A549 (cell line): ENCODE data around the gene PIAS4. TPM values are rescaled to one million over a fixed set of nuclear protein-coding genes. Genes with fewer than 3 reads are reported as not detected.

Experiments
- ATAC-seq, 2 experiments: fragments of 200-7000 bp in 1 of 2; fragments of >200 bp in 1 of 2; cut with Nextera tagmentation in 1 of 2; cut with Tn5 transposase in 1 of 2; 3 replicates each; pipeline versions ENCODE4 v1.8.0 to v1.9.1; 2018 to 2020; ENCODE audit warnings: mild to moderate bottlenecking in 1 of 2, moderate library complexity in 1 of 2
- CTCF ChIA-PET: fragments of 300-600 bp; sonication (Branson Sonifier 250); formaldehyde crosslinking; extraction: SDS; loops from one replicate; lab custom pipeline; 2021; ENCODE audit warnings: antibody characterized with exemption, inconsistent platforms; lab: Yijun Ruan, JAX
- POLR2A ChIA-PET: fragments of 350-600 bp; formaldehyde crosslinking; extraction: SDS; loops from one replicate; lab custom pipeline; 2021; ENCODE audit warnings: antibody characterized with exemption, inconsistent platforms; lab: Yijun Ruan, JAX
- DNase-seq, 2 experiments: peaks; one replicate each; pipeline versions ENCODE4 v3.0.0 to v3.0.0-alpha.2; 2011 to 2016; ENCODE audit warnings: low read depth in 1 of 2, low spot score in 1 of 2
- FAIRE-seq: peaks from 2 replicates; lab custom pipeline; 2011; peaks lifted over from hg19 to GRCh38; lab: Jason Lieb, UNC
- H3K27ac ChIP-seq, 2 experiments: fragments of >200 bp; sonication (Bioruptor Twin); formaldehyde crosslinking; 3 replicates each; pipeline ENCODE4 v1.5.1; 2016 to 2017
- H3K4me1 ChIP-seq: fragments of >200 bp; sonication (Bioruptor Twin); formaldehyde crosslinking; 3 replicates; pipeline ENCODE4 v1.6.1; 2016
- H3K4me2 ChIP-seq: fragments of >200 bp; sonication (Bioruptor Twin); formaldehyde crosslinking; 3 replicates; pipeline ENCODE4 v1.6.1; 2016
- H3K4me3 ChIP-seq: fragments of >200 bp; sonication (Bioruptor Twin); formaldehyde crosslinking; 3 replicates; pipeline ENCODE4 v1.5.1; 2016
- H3K9me3 ChIP-seq: fragments of >200 bp; sonication (Bioruptor Twin); formaldehyde crosslinking; 3 replicates; pipeline ENCODE4 v1.6.1; 2016
- CBX8 ChIP-seq: fragments of 200-600 bp; sonication (generic); IDR thresholded peaks from 2 replicates; pipeline ENCODE4 v1.6.1; 2016
- CHD2 ChIP-seq: fragments of 150-350 bp; IDR thresholded peaks from 2 replicates; pipeline ENCODE4 v1.6.1; 2014; ENCODE audit warnings: low read length; ENCODE audit not compliant: partially characterized antibody
- ELK1 ChIP-seq: fragments of 150-350 bp; IDR thresholded peaks from 2 replicates; pipeline ENCODE4 v1.6.1; 2014; ENCODE audit warnings: low read depth, mild to moderate bottlenecking, low read length
- FOSB ChIP-seq: fragments of 250-450 bp; sonication (Bioruptor Pico); IDR thresholded peaks from 2 replicates; pipeline ENCODE4 v1.5.0; 2020; ENCODE audit warnings: mild to moderate bottlenecking, moderate library complexity
- FOXS1 ChIP-seq: fragments of 250-450 bp; sonication (Bioruptor Pico); IDR thresholded peaks from 2 replicates; pipeline ENCODE4 v1.5.0; 2020; ENCODE audit warnings: mild to moderate bottlenecking, moderate library complexity
- GATA3 ChIP-seq: IDR thresholded peaks from 2 replicates; pipeline ENCODE4 v1.6.1; 2012; ENCODE audit warnings: borderline replicate concordance
- HES2 ChIP-seq: fragments of >200 bp; sonication (Bioruptor Twin); formaldehyde crosslinking; IDR thresholded peaks from 2 replicates; pipeline ENCODE4 v1.6.1; 2016
- HEYL ChIP-seq: fragments of 250-450 bp; sonication (Bioruptor Pico); IDR thresholded peaks from 2 replicates; pipeline ENCODE4 v1.8.0; 2021; ENCODE audit warnings: mild to moderate bottlenecking, moderate library complexity
- HOXA7 ChIP-seq: fragments of 250-450 bp; sonication (Bioruptor Pico); IDR thresholded peaks from 2 replicates; pipeline ENCODE4 v1.5.0; 2020; ENCODE audit warnings: mild to moderate bottlenecking, moderate library complexity
- HOXB13 ChIP-seq: fragments of 250-450 bp; sonication (Bioruptor Pico); IDR thresholded peaks from 2 replicates; pipeline ENCODE4 v1.5.0; 2020; ENCODE audit warnings: low read depth, mild to moderate bottlenecking, moderate library complexity
- JUN ChIP-seq, 2 experiments: fragments of >200 bp; sonication (Bioruptor Twin); formaldehyde crosslinking; IDR thresholded peaks; 2 replicates in 1 of 2; 3 replicates in 1 of 2; pipeline ENCODE4 v1.6.1; 2016 to 2017
- JUNB ChIP-seq: fragments of >200 bp; sonication (Bioruptor Twin); formaldehyde crosslinking; IDR thresholded peaks from 2 replicates; pipeline ENCODE4 v1.6.1; 2016
- KDM1A ChIP-seq: fragments of 200-600 bp; sonication (generic); IDR thresholded peaks from 2 replicates; pipeline ENCODE4 v1.6.1; 2016; ENCODE audit warnings: low read depth, mild to moderate bottlenecking
- MAFK ChIP-seq: fragments of 450-650 bp; IDR thresholded peaks from 2 replicates; pipeline ENCODE4 v1.6.1; 2014; ENCODE audit not compliant: partially characterized antibody
- MYC ChIP-seq: IDR thresholded peaks from 2 replicates; pipeline ENCODE4 v1.6.1; 2012; ENCODE audit warnings: mild to moderate bottlenecking, inconsistent platforms, low read length, improper control_type of control experiment, borderline replicate concordance
- NPAS2 ChIP-seq: fragments of 250-450 bp; sonication (Bioruptor Pico); IDR thresholded peaks from 2 replicates; pipeline ENCODE4 v1.8.0; 2022; ENCODE audit warnings: mild to moderate bottlenecking, moderate library complexity, borderline replicate concordance
- NR3C1 ChIP-seq: fragments of >200 bp; sonication (Bioruptor Twin); formaldehyde crosslinking; IDR thresholded peaks from 3 replicates; pipeline ENCODE4 v1.6.1; 2017
- PBX3 ChIP-seq: IDR thresholded peaks from 2 replicates; pipeline ENCODE4 v1.6.1; 2012
- PHF8 ChIP-seq: fragments of 200-600 bp; sonication (generic); IDR thresholded peaks from 2 replicates; pipeline ENCODE4 v1.6.1; 2016; ENCODE audit warnings: low read depth, mild to moderate bottlenecking, antibody characterized with exemption, moderate library complexity, borderline replicate concordance
- RAD21 ChIP-seq, 2 experiments: fragments of >200 bp in 1 of 2; sonication (Bioruptor Twin) in 1 of 2; formaldehyde crosslinking in 1 of 2; IDR thresholded peaks in 1 of 2; conservative IDR thresholded peaks in 1 of 2; 2 replicates in 1 of 2; 3 replicates in 1 of 2; pipeline ENCODE4 v1.6.1; 2012 to 2018; ENCODE audit warnings: inconsistent platforms in 1 of 2
- RARB ChIP-seq: fragments of 250-450 bp; sonication (Bioruptor Pico); IDR thresholded peaks from 2 replicates; pipeline ENCODE4 v1.8.0; 2021; ENCODE audit warnings: mild to moderate bottlenecking, moderate library complexity
- REST ChIP-seq: fragments of 200-600 bp; sonication (generic); IDR thresholded peaks from 2 replicates; pipeline ENCODE4 v1.6.1; 2016; ENCODE audit warnings: antibody characterized with exemption, mild to moderate bottlenecking, moderate library complexity
- RNF2 ChIP-seq: fragments of 200-600 bp; sonication (generic); IDR thresholded peaks from 2 replicates; pipeline ENCODE4 v1.6.1; 2016; ENCODE audit warnings: low read depth, mild to moderate bottlenecking, antibody characterized with exemption, moderate library complexity, borderline replicate concordance
- TFCP2L1 ChIP-seq: fragments of 250-450 bp; sonication (Bioruptor Pico); IDR thresholded peaks from 2 replicates; pipeline ENCODE4 v1.5.0; 2021; ENCODE audit warnings: mild to moderate bottlenecking
- ZFP36 ChIP-seq: fragments of 450-650 bp; IDR thresholded peaks from 2 replicates; pipeline ENCODE4 v1.6.1; 2014; ENCODE audit warnings: borderline replicate concordance; ENCODE audit not compliant: partially characterized antibody
- ZNF302 ChIP-seq: fragments of 250-450 bp; sonication (Bioruptor Pico); IDR thresholded peaks from 2 replicates; pipeline ENCODE4 v1.9.0; 2021; ENCODE audit warnings: inconsistent platforms, mild to moderate bottlenecking, moderate library complexity
- WGBS: methylation state at CpG from one replicate; pipeline ENCODE4 v1.1.6; 2017; ENCODE audit errors: missing lambda C conversion rate; 5-methylcytosine and 5-hydroxymethylcytosine counted together
- polyA plus RNA-seq, 4 experiments: library from polyadenylated mRNA; depleted of rRNA in 3 of 4; stranded (reverse); fragments of >200 nt; fragmentation: RNase III in 1 of 4; extraction: RNeasy Plus Mini Kit Qiagen cat#74134 plus additional on column Dnase treatment in 1 of 4; gene quantifications; 2 replicates in 3 of 4; 3 replicates in 1 of 4; pipeline ENCODE4 v1.2.3, GENCODE V29; 2011 to 2017

PIAS4 gene
- polyA plus RNA-seq, 2 of the 4 experiments (the other 2 are of a cell fraction) = 5.2 to 12.8 TPM

- H3K4me2 ChIP-seq = no peak overlapping the region; the same call in 2 of the 3 replicates
- ChIA-PET POLR2A (interaction anchor here (1.6 kb wide), 1 partner anchor 9 kb away, joined by 3 read pairs; no protein-coding TSS in a partner anchor), CTCF (interaction anchor here (1.0 to 3.5 kb wide), 3 partner anchors 9 to 12 kb away, joined by 4 to 16 read pairs (median 4); partner anchors contain the start of gene DAPK3)
- FAIRE-seq (no peak), DNase-seq (no peak), ATAC-seq (no peak)
- H3K9me3 ChIP-seq = no peaks in the 10 kb centered on the region
- no peak for TF ChIP-seq ZFP36
- TF ChIP-seq FOSB (CRISPR knock-in tag) = no peak
- no peak for TF ChIP-seq HOXA7
- TF ChIP-seq KDM1A = no peak
- TF ChIP-seq MYC = no peak
- no peak for TF ChIP-seq PHF8
- TF ChIP-seq FOXS1 (CRISPR knock-in tag) = no peak
- no peak for TF ChIP-seq JUN (IDR thresholded peaks at IDR 0.05)
- no peak for TF ChIP-seq RNF2
- no peak for TF ChIP-seq ELK1
- TF ChIP-seq NR3C1 = no peak
- no peak for TF ChIP-seq HES2
- TF ChIP-seq NPAS2 (CRISPR knock-in tag) = no peak
- no peak for TF ChIP-seq ZNF302 (CRISPR knock-in tag)
- TF ChIP-seq CBX8 = no peak
- no peak for TF ChIP-seq RARB
- no peak for TF ChIP-seq CHD2
- TF ChIP-seq PBX3 = no peak
- peaks cover 26% of the 10 kb centered on the region; the same call in 2 of the 3 replicates for H3K4me1 ChIP-seq
- no peak overlapping the region for H3K27ac ChIP-seq
- WGBS = 90% methylated on average over 14 of the region's 31 CpGs
- H3K4me3 ChIP-seq = no peak overlapping the region
Observed at GRCh38 chr19:3980353-3981251, 26.9 kb upstream of the PIAS4 start.

GRCh38 chr19:3981373-3981735 lies 26.2 kb upstream of the PIAS4 start:
- Histone ChIP-seq H3K27ac (0 out of 6 replicates have a peak overlapping the region, but pooled peaks of 1 of the 2 experiments have one; percentile 34), H3K4me3 (no peak overlapping the region), H3K4me1 (peaks cover 26% of the 10 kb centered on the region; the same call in 2 of the 3 replicates), H3K4me2 (peak overlapping the region; percentile 5; the same call in 1 of the 3 replicates), H3K9me3 (no peaks in the 10 kb centered on the region)
- DNase-seq (no peak), FAIRE-seq (no peak), ATAC-seq (no peak)
- ChIA-PET POLR2A (interaction anchor here (1.6 to 5.1 kb wide), 2 partner anchors 10 to 11 kb away, joined by 3 to 60 read pairs; partner anchors contain the start of gene DAPK3), CTCF (interaction anchor here (3.5 kb wide), 1 partner anchor 10 kb away, joined by 16 read pairs; the partner anchor contains the start of gene DAPK3)
- 96% methylated on average over 9 of the region's 10 CpGs for WGBS
- no peak for TF ChIP-seq HEYL (CRISPR knock-in tag)
- no peak for TF ChIP-seq ZNF302 (CRISPR knock-in tag)
- no peak for TF ChIP-seq MAFK
- TF ChIP-seq KDM1A = no peak
- no peak for TF ChIP-seq PHF8
- no peak for TF ChIP-seq TFCP2L1 (CRISPR knock-in tag)
- TF ChIP-seq JUNB = no peak
- TF ChIP-seq HES2 = no peak
- TF ChIP-seq FOXS1 (CRISPR knock-in tag) = no peak
- no peak for TF ChIP-seq GATA3
- no peak for TF ChIP-seq PBX3
- no peak for TF ChIP-seq HOXA7
- no peak for TF ChIP-seq RAD21 (conservative IDR thresholded peaks at IDR 0.05 in 1 of 2, IDR thresholded peaks at IDR 0.05 in 1 of 2)
- no peak for TF ChIP-seq HOXB13 (CRISPR knock-in tag)
- TF ChIP-seq REST = no peak
